Pulmonary artery endothelial cell (primary cell): ENCODE results near the gene TMEM59L. TPM values are rescaled to one million over a fixed set of nuclear protein-coding genes. Genes with fewer than 3 reads are reported as not detected.
"Not testable (repeated sequence)": the region's sequence is repeated elsewhere in the genome, so short reads cannot be mapped to it uniquely, and the experiment has no call there.

Source experiments
- DNase-seq: peaks from one replicate; pipeline ENCODE4 v3.0.0-alpha.2; 2011; ENCODE audit warnings: low read depth, low spot score
- total RNA-seq: library from RNA; depleted of rRNA; stranded (reverse); fragments of >200 nt; gene quantifications from 2 replicates; pipeline ENCODE4 v1.2.3, GENCODE V29; 2014

Gene TMEM59L
- total RNA-seq, 1 donor from 2014 or later: 0.40 TPM

DNA sequence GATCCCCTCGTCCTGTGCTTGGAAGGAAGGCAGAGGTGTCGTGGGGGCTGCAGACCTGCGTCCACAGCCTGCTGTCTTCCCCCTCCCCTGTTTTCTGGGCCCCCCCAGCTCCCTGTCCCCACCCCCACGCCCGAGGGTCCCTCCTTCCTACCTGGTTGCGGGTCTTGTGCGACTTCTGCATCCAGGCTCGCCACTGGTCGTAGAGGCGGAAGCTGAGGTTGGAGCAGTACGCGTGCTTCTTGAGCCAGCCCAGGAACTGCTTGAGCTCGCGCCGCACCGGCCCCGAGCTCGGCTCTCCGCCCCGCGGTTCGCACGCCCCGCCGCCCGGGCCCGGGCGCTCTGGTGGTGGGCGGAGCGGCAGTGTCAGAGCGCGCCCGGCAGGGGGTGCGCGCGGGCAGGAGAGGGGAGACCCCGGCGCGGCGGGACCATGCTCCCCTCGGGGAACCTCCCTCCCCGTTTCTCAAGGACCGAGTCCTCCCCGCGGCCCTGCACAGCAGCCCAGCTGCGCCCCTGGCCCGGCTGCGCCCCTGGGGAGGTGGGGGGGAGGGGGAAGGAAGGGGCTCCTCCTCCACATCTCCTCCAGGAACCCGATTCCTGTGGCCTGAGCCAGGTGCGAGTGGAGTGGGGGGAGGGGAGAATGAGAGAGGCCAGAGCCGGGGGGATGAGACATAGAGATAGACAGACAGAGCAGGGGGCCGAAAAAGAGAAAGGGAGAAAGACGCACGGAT is 18.4 kb upstream of the TMEM59L start:
- DNase-seq: no peak

DNA sequence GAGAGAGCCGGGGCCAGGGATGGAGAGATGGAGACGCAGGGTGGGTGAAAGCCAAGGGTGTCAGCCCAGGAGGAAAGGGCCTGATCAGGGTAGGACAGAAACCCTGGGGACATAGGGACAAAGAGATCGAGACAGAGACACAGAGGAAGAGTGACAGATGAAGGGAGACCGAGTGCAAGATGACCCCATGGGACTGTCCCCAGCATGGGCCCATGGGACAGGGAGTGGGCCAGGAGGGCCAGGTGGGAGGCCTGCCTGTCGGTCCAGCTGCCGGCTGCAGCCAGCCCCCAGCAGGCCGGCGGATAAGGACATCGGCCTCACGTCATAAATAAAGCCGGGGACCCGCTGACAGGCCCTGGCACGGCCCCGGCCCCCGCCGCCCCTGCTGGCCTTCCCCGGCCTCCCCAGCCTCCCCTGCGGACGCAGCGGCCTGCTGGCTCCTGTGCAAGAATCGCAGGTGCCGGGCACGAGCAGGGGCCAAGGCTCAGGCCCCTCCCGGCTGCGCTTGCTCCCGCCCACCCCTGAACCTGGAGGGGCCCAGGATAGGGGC is 17.8 kb upstream of the TMEM59L start:
- DNase-seq: no peak

DNA sequence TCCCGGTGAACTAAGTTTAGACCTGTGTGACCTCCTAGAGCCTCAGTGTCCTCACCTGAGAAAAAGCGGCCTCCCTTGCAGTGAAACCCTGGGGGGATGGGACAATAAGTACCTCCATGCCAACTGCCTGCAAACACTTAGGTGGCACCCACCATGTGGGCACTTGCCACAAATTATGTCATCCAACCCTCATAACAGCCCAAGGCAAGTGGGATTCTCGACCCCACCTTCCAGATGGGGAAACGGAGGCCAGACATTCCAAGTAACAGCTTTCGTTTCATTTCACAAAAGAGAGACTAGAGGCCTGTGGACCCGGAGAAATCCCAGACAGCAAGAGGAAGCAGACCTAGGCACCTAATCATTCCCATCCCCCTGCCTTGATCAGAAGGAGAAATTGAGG is 17.2 kb upstream of the TMEM59L start:
- DNase-seq: no peak

DNA sequence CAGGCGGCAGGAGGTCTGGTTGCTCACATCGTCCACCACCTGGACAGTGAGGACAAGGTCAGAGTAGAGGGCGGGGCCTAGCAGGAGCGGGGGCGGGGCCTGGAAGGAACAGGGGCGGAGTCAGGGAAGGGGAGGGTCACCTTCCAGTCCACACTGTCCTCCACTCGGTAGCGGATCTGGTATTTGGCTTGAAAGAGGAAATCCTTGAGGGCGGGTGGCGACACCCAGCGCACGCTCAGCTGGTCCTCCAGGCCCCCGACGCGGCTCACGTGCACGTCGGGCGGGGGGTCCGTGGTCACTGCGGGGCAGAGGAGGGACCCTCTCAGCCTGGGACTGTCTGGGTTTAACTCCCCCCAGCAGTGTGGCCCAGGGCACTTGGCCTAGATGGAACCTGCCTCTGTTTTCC is 15.9 kb upstream of the TMEM59L start:
- no peak for DNase-seq

DNA sequence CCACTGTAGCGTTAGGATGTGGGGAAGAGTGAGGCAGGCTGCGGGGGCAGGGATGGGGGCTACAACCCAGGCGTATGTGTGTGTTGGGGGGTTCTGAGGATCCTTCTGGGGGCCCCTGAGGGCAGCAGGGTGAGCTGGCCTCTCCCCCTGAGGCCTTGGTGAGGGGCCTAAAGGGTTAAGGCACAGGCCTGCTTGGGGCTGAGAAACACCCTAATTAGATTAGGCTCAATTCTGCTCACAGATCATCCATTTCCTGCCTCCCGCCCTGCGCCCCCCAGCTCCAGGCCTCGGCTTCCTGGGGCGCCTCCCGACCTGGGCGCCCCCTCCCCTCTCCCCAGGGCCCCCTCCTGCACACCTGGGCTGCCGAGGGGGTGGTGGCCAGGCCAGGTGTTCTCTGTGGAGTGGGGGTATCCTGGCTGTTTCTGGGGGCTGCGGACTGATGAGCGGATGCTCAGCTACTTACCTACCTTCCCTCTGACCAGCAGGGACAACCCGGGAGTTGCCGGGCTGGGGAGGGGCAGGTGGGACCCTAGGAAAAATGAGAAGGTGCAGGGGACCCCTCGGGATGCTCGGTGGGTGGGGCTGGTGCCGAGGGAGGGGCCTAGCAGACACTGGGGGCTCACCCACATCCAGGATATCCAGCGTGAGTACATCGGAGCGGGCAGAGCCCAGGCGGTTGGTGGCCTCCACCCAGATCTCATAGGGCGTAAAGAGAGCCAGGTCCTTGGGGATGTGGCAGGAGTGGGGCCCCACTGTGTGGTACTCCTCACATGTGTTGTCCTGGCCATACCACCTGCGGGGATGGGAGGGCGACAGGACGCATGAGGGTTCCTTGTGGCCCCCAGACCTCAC is 14.6 kb upstream of the TMEM59L start:
- no peak for DNase-seq

DNA sequence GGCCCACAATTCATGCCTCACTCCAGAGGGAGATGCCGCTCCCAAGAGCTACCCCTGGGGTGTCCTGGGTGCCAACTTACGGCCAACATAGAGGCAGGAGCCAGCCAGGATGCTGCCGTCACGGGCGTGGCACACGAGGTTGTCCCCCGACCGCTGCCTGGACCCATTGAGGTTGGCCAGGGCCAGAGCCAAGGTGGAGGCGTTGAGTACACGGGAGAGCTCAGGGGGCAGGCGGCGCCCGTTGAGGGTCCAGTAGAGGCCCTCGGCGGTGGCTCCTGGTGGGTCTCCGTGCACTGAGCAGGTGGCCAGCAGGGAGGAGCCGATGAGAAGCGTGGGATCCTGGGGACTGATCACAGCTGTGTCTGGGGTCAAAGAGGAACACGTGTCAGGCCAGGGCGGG is 13.2 kb upstream of the TMEM59L start:
- DNase-seq: no peak

DNA sequence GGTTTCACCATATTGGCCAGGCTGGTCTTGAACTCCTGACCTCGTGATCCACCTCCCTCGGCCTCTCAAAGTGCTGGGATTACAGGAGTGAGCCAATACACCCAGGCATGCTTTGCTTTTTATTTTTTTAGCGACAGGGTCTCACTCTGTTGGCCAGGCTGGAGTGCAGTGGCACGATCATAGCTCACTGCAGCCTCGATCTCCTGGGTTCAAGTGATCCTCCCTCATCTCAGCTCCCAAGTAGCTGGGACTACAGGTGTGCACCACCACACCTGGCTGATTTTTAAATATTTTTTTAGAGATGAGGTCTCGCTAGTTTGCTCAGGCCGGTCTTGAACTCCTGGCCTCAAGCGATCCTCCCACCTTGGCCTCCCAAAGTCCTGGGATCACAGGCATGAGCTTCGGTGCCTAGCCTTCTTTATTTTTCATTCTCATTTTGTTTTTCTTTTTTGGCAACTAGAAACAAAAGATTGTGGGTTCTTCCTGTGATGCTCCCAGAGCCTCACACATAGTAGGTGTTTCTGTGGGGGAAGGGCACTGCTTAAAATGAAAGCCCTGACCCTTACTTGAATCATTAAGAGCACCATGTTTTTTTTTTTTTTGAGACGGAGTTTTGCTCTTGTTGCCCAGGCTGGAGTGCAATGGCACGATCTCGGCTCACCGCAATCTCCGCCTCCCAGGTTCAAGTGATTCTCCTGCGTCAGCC is 11.8 kb upstream of the TMEM59L start:
- DNase-seq: not testable (repeated sequence)

DNA sequence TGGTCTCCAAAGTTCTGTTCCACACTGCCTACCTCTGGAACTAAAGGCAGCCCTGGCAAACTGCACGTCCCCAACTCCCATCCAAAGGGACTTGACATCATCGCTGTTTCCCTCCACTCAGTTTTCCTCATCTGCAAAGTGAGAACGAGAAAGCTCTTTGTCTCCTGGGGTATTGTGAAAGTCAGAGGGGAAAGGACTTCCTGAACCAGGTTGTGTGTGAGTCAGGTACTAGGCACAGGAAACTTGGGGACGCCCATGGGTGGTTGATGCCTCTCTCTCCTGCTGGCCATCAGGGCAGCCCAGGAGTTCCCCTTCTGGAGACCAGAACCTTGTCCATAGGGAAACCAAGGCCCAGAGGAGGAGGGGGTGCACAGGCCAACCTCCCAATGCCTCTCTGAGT is 10.8 kb upstream of the TMEM59L start:
- no peak for DNase-seq

DNA sequence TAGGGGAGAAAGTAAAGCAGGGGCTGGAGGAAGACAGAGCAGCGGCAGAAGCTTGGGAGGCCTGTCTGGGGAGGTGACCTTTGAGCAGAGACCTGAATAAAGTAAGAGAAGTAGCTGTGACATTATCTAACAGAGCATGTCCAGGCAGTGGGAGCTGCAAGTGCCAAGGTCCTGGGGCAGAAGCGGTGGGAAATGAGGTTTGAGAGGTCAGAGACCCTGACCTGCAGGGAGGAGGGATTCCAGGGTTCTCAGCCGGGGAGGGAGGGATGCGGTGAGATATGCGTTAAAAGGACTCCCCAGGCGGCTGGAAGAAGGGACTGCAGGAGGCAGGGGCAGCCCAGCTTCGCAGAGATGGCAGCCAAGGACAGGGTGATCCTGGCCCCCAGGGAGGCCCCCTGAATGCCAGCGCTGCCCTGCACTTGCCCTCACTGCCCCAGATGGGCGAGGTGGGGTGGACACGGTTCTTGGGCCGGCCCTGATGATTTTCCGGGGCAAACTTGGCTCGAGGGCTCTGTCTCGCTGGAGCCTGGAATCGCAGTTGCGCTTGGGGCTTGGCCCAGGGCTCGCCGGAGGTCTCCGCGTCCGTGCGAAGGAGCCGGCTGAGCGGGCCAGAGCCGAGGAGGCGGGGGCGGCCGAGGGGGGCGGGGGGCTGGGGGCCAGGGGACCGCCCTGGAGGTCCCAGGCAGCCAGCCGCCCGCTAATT is 9.3 kb upstream of the TMEM59L start:
- DNase-seq: no peak

DNA sequence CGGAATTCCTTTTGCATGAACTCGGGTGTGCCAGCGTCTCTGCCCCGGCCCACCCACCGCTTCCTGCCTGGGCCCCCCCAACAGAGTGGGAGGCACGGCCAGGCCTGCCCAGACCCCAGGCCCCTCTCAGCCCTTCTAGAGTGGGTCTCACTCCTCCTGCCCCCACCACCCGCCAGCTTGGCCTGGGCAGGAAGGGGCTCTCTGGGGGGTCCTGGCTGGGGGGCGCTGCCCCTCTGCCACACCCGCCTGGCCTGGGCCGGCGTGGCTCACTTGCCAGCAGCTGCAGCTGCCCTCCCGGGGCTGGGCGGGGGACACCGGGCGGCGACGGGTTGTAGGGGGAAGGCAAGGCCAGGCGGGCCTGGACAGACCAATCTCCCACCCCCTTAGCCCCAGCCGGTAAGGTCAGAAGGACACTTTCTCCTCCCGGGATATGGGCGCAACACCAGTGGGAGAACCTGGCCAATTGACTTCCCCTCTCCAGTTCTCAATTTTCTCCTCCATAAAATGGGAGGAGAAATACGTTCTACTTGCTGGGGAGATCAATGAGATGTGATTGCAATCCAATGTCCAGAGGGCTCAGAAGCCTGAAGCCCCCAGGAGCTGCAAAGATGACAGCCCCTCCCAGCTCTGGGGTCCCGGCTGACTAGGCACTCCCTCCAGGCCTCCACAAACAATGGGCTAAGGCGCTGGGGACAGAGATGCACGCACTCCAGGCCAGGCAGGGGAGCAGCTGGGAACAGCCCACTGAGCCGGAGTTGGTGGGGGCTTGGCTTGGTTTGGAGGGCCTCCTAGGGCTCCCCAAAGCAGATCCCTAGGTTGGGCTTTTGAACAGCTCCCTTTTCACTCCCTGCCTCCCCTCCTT is 8.5 kb upstream of the TMEM59L start:
- no peak for DNase-seq

DNA sequence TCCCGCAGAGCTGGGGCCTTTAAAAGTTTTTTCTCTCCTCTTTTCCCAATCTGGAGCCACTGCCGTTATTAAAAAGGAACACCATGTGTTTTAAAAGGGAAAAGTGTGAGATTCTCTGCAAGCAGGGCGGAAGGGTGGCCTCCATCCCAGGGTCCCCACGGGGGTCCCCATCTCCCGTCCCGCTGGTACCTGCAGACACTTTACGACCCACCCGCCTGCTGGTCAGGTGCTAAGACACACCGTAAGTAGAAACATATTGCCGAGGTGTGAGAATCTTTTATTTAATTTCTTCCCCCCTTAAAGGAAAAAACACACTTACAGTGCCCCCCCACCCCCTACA is 7.9 kb upstream of the TMEM59L start:
- no peak for DNase-seq

DNA sequence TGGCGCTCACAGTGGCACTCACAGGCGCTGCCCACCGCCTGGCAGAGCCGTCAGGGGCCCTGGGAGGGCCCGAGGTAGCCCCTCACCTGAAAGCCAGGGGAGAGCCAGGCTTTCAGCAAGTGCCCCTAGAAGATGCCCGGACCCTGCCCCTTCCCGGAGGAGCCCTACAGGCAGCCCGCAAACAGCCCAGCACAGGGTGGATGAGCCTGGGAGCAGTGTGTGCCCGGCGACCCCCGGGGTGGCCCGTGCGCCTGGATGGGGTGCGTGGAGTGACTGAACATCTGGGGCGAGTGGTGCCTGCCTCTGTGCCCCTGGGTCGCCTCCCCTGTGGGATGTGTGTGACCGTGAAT is 7.5 kb upstream of the TMEM59L start:
- DNase-seq: no peak

DNA sequence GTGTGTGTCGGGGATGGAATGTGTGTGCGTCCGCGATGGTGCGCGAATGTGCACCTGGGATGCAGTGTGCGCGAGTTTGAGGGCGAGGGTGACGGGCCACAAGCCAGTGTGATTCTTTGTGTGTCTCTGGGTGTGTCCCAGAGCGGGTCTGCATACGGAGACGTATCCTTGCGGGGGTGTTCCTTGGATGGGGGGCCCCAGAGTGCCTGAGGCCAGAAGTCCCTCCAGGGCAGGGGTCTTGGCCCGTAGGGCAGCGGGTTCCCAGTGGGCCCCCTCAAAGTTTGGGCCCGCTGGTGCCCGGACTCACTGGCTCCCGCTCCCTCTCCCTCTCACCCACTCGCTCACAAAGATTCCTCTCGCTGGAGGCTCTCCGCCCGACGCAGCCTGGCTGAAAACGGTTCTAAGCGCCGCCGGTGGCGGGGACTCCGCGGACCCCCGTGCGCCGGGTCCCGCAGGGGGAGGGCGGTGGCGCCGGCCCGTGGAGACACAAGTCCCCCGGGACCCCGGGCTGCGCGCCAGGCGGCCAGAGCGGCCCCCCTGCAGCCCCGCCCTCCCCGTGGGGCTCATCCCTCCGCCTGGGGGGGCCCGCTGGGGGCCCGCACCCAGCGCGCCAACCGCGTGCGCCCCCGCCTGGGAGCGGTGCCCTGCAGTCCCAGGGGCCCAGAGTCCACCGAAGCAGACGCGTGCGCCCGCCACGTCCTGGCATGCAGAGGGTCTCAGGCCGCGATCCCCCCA is 7.0 kb upstream of the TMEM59L start:
- no peak for DNase-seq

DNA sequence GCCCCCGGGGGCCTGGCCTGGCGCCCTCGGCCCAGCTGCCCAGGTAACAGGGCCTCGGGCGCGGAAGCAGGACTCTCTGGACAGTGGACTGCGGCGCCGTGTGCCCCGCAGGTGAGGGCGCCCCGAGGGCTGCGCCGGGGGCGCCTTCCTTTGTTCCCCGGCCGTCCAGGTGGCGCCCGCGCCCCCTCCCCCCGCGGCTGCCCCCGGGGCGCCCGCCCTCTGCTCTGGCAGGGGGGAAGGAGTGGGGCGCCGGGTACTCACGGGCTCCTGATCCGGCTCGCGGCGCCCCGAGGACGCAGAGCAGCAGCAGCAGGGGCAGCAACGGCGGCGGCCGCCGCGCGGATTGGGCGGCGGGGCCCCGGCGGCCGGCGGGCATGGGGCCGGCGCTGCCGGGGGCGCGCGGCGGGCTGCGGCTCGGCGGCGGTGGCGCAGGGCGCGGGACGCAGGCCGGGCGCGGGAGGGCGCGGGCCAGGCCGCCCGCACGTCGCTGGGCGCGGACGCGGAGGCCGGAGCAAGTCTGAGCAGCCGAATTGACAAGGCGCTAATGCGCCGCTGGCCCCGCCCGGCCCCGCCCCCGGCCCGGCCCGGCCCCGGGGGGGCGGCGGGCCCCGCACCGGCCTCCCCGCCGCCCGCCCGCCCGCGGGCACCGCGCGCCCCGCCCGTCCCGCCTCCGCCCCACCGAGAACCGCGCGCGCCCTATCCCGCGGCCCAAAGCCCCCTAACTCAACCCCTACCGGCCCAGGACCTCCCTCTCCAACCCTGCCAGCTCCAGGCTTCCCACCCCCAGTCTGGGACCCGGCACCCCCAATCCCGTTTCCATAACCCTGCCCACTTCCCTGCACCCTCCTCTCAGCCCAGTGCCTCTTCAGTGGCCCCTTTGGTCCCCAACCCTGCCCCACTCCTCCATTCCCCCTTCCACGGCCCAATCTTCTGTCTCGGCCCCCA is 6.1 kb upstream of the TMEM59L start, which contains the start of gene CRLF1:
CRLF1 (minus strand) TSS at position 519 of the 945 bp plus-strand sequence; CDS start at position 376, 143 bp downstream.
- DNase-seq: no peak

DNA sequence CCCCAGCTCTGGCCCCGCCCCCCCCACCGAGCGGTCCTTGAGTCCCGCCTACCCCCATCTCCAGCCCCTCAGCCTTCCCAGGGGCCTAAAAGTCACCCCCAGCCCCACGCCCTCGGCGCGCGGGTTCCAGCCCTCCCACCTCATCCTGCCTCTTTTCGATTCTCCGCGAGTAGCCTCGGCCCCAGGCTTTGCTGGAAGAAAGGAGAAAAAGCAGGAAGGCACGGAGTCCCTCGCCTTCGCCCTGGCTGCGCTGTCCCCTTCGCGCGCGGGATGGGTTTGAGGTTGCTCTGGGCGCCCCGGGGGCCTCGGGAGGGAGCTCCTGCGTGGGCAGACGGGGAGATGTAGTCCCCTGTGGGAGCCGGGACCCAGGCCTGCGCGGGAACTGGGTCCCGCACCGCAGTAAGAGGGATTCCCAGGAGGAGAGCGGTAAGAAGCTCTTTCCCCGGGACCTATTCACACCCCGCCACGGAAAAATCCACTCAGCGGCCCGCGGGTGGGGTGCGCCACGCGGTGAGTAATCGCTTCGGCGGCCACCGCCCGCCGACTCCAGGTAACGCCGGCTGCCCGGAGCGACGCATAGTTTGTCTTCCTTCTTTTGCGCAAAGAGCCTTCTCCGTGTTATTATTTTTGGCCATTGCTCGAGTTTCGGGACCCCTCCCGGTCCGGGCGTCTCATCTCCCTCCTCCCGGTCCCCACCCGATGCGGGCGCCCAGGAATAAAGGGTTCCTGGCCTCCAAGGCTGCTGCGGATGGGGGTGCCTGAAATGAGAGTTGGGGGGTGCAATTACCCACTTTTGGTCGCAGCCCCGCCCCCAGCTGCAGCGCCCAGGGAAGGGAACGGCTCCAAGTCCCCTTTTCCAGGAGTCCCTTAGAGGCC is 5.2 kb upstream of the TMEM59L start:
- no peak for DNase-seq

DNA sequence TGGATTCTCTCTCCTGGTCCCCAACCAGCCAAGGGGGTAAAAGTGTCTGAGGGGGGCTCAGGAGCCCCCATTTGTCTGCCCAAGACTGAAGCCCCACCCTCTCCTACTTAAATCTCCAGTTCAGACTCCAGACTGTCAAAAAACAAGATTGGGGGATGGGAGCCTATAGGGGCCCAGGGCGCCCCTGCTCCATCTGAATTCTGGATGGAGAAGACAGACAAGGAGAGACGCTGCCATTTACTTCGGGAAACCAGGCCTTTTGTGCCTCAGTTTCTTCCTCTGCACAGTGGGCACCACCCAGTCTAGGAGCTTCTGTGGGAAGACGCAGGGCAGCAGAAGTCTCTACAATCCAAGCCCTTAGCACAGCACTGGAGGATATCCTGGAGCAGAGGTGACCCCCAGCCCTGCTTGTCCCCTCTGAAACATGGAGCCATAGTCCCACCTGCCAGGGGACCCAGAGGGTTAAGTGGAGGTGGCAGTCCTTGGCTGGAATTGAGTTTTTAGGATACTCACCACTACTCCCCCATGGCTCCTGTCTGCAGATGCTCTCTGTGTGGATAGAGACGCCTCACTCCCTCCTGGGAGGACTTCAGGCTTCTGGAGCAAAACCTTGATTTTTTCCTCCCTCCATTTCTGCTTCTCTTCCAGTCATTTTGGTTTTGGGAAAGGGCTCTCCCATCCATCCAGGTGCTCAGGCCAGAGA is 4.4 kb upstream of the TMEM59L start:
- DNase-seq: no peak
